Thymus (tissue), 11 donors: ENCODE results near the gene CAPN6. TPM values are rescaled to one million over a fixed set of nuclear protein-coding genes. Genes with fewer than 3 reads are reported as not detected.

Source experiments
- DNase-seq, 9 donors: peaks; one replicate each; pipeline ENCODE4 v3.0.0-alpha.2; 2013; ENCODE audit warnings: low spot score in 9 of 9, low read depth in 6 of 9, missing footprints in 1 of 9
- H3K27ac ChIP-seq, 2 donors: one replicate each; pipeline ENCODE4 v1.5.1; 2013; ENCODE audit warnings: control low read depth in 1 of 2, low read depth in 1 of 2, low read length in 1 of 2, mild to moderate bottlenecking in 1 of 2, moderate library complexity in 1 of 2
- H3K27me3 ChIP-seq, 2 donors: one replicate each; pipeline ENCODE4 v1.5.1; 2013; ENCODE audit warnings: low read length in 1 of 2; ENCODE audit not compliant: control insufficient read depth in 2 of 2, insufficient read depth in 1 of 2
- H3K36me3 ChIP-seq, 2 donors: one replicate each; pipeline ENCODE4 v1.5.1; 2013; ENCODE audit warnings: low read length in 1 of 2, mild to moderate bottlenecking in 1 of 2, moderate library complexity in 1 of 2; ENCODE audit not compliant: control insufficient read depth in 2 of 2, insufficient read depth in 2 of 2
- H3K4me1 ChIP-seq, 2 donors: one replicate each; pipeline ENCODE4 v1.5.1; 2013; ENCODE audit warnings: low read length in 2 of 2; ENCODE audit not compliant: control insufficient read depth in 2 of 2, insufficient read depth in 2 of 2
- H3K4me3 ChIP-seq, 2 donors: one replicate each; pipeline ENCODE4 v1.5.1; 2013; ENCODE audit warnings: low read length in 2 of 2, control low read depth in 1 of 2, mild to moderate bottlenecking in 1 of 2
- H3K9me3 ChIP-seq, 2 donors: one replicate each; pipeline ENCODE4 v1.5.1; 2013; ENCODE audit warnings: low read length in 1 of 2, mild to moderate bottlenecking in 1 of 2; ENCODE audit not compliant: control insufficient read depth in 2 of 2, insufficient read depth in 1 of 2
- WGBS: extraction: QIAGEN DNeasy Blood & Tissue Kit; methylation state at CpG from one replicate; pipeline ENCODE4 v1.1.7; 2013; 5-methylcytosine and 5-hydroxymethylcytosine counted together
- polyA plus RNA-seq: library from polyadenylated mRNA; stranded (reverse); fragments of 200-250 nt; gene quantifications from one replicate; pipeline ENCODE4 v1.2.3, GENCODE V29; 2013
- total RNA-seq: library from RNA; stranded (reverse); fragments of 120-200 nt; gene quantifications from one replicate; pipeline ENCODE4 v1.2.4, GENCODE V29; 2013
- donor health status: healthy.

CAPN6 gene
- total and polyA plus RNA-seq, 2 donors = 0.66 to 5.1 TPM

GRCh38 chrX:111282991-111283390 lies 12.7 kb upstream of the CAPN6 start:
- H3K4me3 ChIP-seq = no peak overlapping the region
- no peak overlapping the region for H3K27ac ChIP-seq
- H3K9me3 ChIP-seq = no peaks in the 10 kb centered on the region
- WGBS = 94% methylated on average over 1 of the region's 1 CpG
- H3K27me3 ChIP-seq = no peaks in the 10 kb centered on the region
- DNase-seq = no peak
- no peaks in the 10 kb centered on the region for H3K36me3 ChIP-seq
- no peaks in the 10 kb centered on the region for H3K4me1 ChIP-seq

GRCh38 chrX:111282139-111282538 lies 11.9 kb upstream of the CAPN6 start:
- Histone ChIP-seq H3K27ac (no peak overlapping the region), H3K27me3 (no peaks in the 10 kb centered on the region), H3K9me3 (no peaks in the 10 kb centered on the region), H3K4me3 (no peak overlapping the region), H3K36me3 (no peaks in the 10 kb centered on the region), H3K4me1 (no peaks in the 10 kb centered on the region)
- WGBS = 92% methylated on average over 6 of the region's 6 CpGs
- DNase-seq = no peak

GRCh38 chrX:111268506-111268905 lies 1.8 kb downstream of the CAPN6 start:
- H3K27ac ChIP-seq = no peak overlapping the region
- no peaks in the 10 kb centered on the region for H3K36me3 ChIP-seq
- no peaks in the 10 kb centered on the region for H3K9me3 ChIP-seq
- H3K4me1 ChIP-seq = no peaks in the 10 kb centered on the region
- H3K27me3 ChIP-seq = no peaks in the 10 kb centered on the region
- no peak overlapping the region for H3K4me3 ChIP-seq
- 61% methylated on average over 2 of the region's 2 CpGs for WGBS
- DNase-seq = no peak

GRCh38 chrX:111265486-111265885 lies 4.8 kb downstream of the CAPN6 start:
- H3K9me3 ChIP-seq = no peaks in the 10 kb centered on the region
- no peaks in the 10 kb centered on the region for H3K4me1 ChIP-seq
- DNase-seq = no peak
- no peaks in the 10 kb centered on the region for H3K36me3 ChIP-seq
- H3K4me3 ChIP-seq = no peak overlapping the region
- 93% methylated on average over 2 of the region's 2 CpGs for WGBS
- H3K27me3 ChIP-seq = no peaks in the 10 kb centered on the region
- H3K27ac ChIP-seq = no peak overlapping the region

- Histone ChIP-seq H3K27me3 (no peaks in the 10 kb centered on the region), H3K27ac (no peak overlapping the region), H3K4me1 (no peaks in the 10 kb centered on the region), H3K4me3 (no peak overlapping the region), H3K36me3 (no peaks in the 10 kb centered on the region), H3K9me3 (no peaks in the 10 kb centered on the region)
- DNase-seq = no peak
- WGBS = 90% methylated on average over 2 of the region's 2 CpGs
These were observed 5.9 kb downstream of the CAPN6 start for GRCh38 chrX:111264385-111264784.

GRCh38 chrX:111262086-111262485 lies 8.2 kb downstream of the CAPN6 start:
- H3K9me3 ChIP-seq = no peaks in the 10 kb centered on the region
- H3K36me3 ChIP-seq = no peaks in the 10 kb centered on the region
- H3K4me1 ChIP-seq = no peaks in the 10 kb centered on the region
- H3K27ac ChIP-seq = no peak overlapping the region
- no peak for DNase-seq
- no peak overlapping the region for H3K4me3 ChIP-seq
- 81% methylated on average over 3 of the region's 3 CpGs for WGBS
- no peaks in the 10 kb centered on the region for H3K27me3 ChIP-seq

- no peak for DNase-seq
- Histone ChIP-seq H3K27me3 (no peaks in the 10 kb centered on the region), H3K4me1 (no peaks in the 10 kb centered on the region), H3K4me3 (no peak overlapping the region), H3K27ac (no peak overlapping the region), H3K9me3 (no peaks in the 10 kb centered on the region), H3K36me3 (no peaks in the 10 kb centered on the region)
- WGBS = 83% methylated on average over 3 of the region's 3 CpGs
These were observed 9.8 kb downstream of the CAPN6 start for GRCh38 chrX:111260451-111260850.

GRCh38 chrX:111259559-111259958 lies 10.7 kb downstream of the CAPN6 start:
- no peak overlapping the region for H3K4me3 ChIP-seq
- no peaks in the 10 kb centered on the region for H3K27me3 ChIP-seq
- no peak for DNase-seq
- no peaks in the 10 kb centered on the region for H3K36me3 ChIP-seq
- no peaks in the 10 kb centered on the region for H3K4me1 ChIP-seq
- no peaks in the 10 kb centered on the region for H3K9me3 ChIP-seq
- no peak overlapping the region for H3K27ac ChIP-seq
- WGBS = 90% methylated on average over 3 of the region's 3 CpGs

GRCh38 chrX:111257733-111258132 lies 12.6 kb downstream of the CAPN6 start:
- WGBS = 95% methylated on average over 3 of the region's 3 CpGs
- DNase-seq = no peak
- Histone ChIP-seq H3K27ac (no peak overlapping the region), H3K4me1 (no peaks in the 10 kb centered on the region), H3K36me3 (no peaks in the 10 kb centered on the region), H3K4me3 (no peak overlapping the region), H3K27me3 (no peaks in the 10 kb centered on the region), H3K9me3 (no peaks in the 10 kb centered on the region)
